Stimulated activated CD8-positive, alpha-beta memory T cell treated with anti-CD3 and anti-CD28 coated beads, Interleukin-12 subunit alpha, Interleukin-12 subunit beta, amount 100 ng/mL, for 24 hours (primary cell): Measurements from ENCODE around the gene MUCL3.
"Not testable (repeated sequence)": the region's sequence is repeated elsewhere in the genome, so short reads cannot be mapped to it uniquely, and the experiment has no call there.

ENCODE experiments used
- DNase-seq: peaks from one replicate; pipeline ENCODE4 v3.0.0-alpha.2; 2020; ENCODE audit errors: extremely low read depth

Gene MUCL3

DNA sequence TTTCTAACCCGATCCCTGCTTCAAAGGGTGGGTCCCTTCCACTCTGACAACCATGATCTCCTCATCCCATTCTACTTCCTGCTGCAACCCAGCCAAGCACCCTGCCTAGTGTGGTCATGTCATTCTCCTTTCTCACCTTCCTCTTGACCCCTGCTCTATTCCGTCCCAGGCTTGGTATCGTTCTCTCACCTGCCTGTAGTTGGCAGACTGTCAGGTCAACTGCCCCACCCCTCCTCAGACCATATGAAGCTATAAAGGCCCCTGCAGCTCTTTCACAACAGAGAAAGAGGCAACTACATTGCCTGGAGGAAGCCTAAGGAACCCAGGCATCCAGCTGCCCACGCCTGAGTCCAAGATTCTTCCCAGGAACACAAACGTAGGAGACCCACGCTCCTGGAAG, 42.7 kb downstream of the MUCL3 start, which contains the start of gene MUC21:
TSS of gene MUC21 (plus strand) at position 280 of the 400 bp plus-strand sequence. CDS start 241 bp downstream, outside the sequence.
- no peak for DNase-seq

DNA sequence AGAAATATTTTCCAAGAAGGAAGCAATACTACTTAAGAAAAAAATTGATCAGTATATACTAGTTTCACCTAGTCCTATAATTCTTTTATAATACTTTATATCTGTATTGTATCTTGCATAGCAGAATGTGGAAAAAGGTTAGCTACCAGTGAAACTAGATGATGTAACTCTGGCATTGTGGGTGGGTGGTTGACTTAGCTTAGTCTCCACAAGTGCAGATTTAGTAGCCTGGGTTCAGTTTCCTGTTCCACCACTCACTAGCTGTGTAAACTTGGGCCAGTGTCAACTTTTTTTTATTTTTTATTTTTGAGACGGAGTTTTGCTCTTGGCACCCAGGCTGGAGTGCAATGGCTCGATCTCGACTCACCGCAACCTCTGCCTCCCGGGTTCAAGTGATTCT, 44.7 kb downstream of the MUCL3 start:
- DNase-seq: no peak

DNA sequence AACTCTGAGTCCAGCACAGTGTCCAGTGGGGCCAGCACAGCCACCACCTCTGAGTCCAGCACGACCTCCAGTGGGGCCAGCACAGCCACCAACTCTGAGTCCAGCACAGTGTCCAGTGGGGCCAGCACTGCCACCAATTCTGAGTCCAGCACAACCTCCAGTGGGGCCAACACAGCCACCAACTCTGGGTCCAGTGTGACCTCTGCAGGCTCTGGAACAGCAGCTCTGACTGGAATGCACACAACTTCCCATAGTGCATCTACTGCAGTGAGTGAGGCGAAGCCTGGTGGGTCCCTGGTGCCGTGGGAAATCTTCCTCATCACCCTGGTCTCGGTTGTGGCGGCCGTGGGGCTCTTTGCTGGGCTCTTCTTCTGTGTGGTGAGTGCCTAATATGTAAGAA, 46.5 kb downstream of the MUCL3 start:
- no peak for DNase-seq

DNA sequence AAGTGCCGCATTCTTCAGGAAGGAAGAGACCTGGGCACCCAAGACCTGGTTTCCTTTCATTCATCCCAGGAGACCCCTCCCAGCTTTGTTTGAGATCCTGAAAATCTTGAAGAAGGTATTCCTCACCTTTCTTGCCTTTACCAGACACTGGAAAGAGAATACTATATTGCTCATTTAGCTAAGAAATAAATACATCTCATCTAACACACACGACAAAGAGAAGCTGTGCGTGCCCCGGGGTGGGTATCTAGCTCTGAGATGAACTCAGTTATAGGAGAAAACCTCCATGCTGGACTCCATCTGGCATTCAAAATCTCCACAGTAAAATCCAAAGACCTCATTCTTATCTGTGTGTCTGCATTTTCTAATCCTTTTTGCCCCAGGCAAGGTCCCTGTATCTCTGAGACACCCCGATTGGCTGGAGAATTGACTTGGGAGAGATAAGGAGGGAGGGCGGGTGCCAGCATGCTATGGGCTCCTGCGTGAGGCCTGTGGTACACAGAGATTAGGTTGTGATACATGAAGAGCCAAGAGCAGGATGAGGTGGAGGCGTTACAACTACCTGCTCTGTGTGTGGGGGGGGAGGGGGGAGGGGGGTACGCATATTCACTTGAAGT, 47.5 kb downstream of the MUCL3 start:
- no peak for DNase-seq

DNA sequence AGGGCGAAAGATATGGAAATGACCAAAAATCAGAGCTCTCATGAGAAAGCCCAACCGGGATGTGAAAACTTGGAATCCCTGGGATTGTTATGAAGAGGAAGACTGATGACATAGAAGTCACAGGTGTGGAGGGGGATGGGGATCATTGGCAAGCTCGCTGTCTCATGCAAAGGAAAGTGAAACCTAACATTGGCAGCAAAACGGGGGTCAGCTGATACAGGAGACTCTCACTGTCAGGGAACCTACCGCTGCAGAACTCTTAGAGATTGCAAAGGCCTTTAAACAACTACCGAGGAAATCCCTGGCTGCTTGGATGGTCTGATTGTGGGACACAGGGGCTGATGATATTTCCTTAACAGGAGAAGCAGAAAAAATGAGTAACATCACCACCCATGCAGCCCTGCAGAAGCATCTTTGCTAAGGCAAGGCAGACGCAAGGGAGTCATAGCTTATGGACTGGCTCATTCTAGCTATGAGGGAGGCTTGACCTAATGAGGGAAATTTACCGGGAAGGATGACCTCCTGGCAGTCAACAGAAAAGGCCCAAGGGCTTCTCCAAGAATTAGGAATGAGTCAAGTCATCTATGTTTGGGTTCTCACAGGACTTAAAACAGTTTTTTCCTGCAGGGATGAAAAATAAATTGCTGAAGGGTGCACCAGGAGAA, 49.8 kb downstream of the MUCL3 start:
- DNase-seq: no peak

DNA sequence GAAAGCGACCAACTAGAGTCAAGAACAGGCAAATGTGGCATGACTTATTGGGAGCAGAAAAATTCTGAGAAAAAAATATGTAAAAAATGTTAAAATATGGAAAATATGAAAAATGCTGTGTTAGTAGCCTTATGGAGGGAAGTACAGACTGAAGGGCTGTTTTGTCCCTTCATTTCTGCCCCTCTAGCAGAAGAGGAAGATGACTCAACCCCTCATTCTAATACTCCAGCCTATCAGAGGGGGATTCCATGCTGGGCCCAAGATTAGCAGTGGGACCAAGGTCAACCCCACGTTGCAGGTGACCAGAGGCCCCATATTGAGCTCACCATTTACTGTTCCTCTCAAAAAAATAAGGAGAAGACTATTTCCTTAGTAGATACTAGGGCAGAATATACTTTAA, 51.1 kb downstream of the MUCL3 start:
- DNase-seq: no peak

DNA sequence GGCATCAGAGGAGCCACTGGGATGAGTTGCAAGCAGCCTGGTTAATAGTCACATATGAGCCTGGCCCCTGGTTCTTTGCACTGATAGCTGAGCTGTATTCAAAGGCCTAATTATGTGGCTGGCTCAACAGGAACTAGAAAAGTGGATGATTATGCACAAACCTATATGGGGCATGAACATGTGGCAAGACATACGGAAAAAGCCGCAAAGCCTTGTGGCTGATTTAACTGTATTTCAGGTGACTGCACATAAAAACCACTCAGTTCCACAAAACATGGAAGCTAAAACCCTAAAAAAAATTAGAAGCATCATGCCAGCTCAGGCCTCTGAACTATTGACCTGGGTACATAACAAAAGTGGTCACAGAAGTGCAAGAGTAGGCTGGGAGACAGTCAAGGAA, 56.5 kb downstream of the MUCL3 start:
- no peak for DNase-seq

DNA sequence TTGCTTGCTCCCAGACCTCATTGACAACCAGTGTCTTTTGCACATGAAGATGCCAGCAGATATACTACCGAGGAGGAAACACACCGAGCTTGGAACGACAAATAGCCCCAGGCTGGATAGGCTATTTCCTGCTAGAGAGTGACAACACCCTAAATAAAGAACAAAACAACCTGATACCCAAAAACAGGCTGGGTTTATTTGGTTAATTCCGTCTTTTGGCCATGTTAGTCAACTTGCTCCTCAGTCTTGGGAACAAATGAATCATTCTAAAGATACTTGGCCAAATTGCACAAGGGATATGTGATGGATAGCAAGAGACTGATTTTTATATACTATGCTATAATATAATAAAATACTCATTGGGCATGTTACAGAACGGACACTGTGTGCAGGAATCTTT, 58.0 kb downstream of the MUCL3 start:
- DNase-seq: no peak

DNA sequence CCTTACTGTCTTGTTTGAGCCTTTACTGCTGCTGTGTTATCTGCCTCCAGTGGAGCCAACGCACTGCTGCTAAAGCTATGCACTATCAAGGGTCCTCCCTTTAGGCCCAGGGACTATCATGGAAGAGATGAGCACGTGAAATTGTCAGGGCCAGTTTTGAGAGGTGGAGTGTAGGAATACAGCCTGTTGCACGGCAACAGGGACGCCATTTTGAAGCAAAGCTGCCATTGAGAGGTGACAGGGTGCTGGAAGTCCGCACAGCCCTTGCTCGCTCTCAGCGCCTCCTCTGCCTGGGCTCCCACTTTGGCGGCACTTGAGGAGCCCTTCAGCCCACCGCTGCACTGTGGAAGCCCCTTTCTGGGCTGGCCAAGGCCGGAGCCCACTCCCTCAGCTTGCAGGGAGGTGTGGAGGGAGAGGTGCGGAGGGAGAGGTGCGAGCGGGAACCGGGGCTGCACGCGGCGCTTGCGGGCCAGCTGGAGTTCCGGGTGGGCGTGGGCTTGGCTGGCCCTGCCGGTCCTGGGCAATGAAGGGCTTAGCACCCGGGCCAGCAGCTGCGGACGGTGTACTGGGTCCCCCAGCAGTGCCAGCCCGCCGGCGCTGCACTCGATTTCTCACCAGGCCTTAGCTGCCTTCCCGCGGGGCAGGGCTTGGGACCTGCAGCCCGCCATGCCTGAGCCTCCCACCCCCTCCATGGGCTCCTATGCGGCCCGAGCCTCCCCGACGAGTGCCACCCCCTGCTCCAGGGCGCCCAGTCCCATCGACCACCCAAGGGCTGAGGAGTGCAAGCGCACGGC, 59.5 kb downstream of the MUCL3 start:
- DNase-seq: not testable (repeated sequence)

DNA sequence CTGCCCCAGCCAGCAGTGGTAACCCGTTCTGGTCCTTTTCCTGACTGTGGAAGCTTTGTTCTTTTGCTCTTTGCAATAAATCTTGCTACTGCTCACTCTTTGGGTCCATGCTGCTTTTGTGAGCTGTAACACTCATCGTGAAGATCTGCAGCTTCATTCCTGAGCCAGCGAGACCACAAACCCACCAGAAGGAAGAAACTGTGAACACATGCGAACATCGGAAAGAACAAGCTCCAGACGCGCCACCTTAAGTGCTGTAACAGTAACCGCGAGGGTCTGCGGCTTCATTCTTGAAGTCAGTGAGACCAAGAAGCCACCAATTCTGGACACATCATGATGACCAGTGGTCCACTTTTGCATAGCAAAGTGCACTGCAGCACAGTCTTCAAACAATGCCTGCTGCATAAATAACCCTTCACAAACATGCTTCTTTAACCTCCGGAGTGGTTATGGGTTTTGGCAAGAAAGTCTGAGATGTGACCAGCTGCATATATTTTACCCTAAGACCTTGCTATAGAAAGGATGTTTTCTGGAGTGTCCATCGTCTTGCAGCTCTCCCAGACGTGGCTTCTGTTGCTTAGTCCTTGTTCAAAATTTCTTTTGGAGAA, 60.6 kb downstream of the MUCL3 start:
- DNase-seq: no peak

DNA sequence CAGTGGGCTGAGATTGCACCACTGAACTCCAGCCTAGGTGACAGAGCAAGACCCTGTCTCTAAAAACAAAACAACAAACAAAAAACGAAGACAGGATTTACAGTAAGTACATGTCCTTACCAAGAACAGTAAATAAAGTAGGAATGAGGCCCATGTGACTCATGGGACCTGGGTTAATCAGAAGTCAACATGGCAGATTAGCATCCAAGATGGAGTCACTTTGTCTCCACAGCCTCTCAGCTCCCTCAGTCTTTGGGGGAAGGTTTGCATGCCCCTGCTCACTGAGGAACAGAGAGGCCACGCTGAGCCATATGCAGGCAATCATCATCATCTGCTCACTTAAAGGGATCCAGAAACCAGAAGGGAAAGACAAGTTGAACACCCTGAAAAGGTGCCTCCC, 61.7 kb downstream of the MUCL3 start:
- DNase-seq: no peak
